Measurements from ENCODE around the gene MCCD1. TPM values are rescaled to one million over a fixed set of nuclear protein-coding genes. Genes with fewer than 3 reads are reported as not detected.
"Not testable (repeated sequence)": the region's sequence is repeated elsewhere in the genome, so short reads cannot be mapped to it uniquely, and the experiment has no call there.

The MCCD1 gene
- total and polyA plus RNA-seq, 4 donors: not detected

- WGBS, 2 donors: 84 to 86% methylated on average over 4 of the region's 4 CpGs
- Histone ChIP-seq H3K27ac (ENCODE audit: low read depth in 1 of 2, low read length in 1 of 2) (no peak overlapping the region), H3K27me3 (ENCODE audit: control insufficient read depth in 3 of 3, insufficient read depth in 3 of 3, low read length in 2 of 3) (peaks cover 0 to 17% (median 4%) of the 10 kb centered on the region in 3 donors), H3K9ac (ENCODE audit: insufficient read depth in 1 of 2, low read length in 2 of 2) (no peak overlapping the region), H3K4me1 (ENCODE audit: control insufficient read depth in 5 of 5, insufficient read depth in 5 of 5, low read length in 5 of 5) (peaks cover 0 to 4% (median 0%) of the 10 kb centered on the region in 5 donors), H3K36me3 (ENCODE audit: control insufficient read depth in 4 of 4, insufficient read depth in 4 of 4, low read length in 4 of 4) (no peaks in the 10 kb centered on the region), H3K4me3 (no peak overlapping the region), H3K9me3 (ENCODE audit: control insufficient read depth in 4 of 4, insufficient read depth in 3 of 4, low read length in 3 of 4) (no peaks in the 10 kb centered on the region)
- TF ChIP-seq CTCF (IDR thresholded peaks at IDR 0.05; ENCODE audit: control extremely low read depth, extremely low read depth): no peak
- ATAC-seq (ENCODE audit: insufficient read depth, low FRiP score) (no peak), DNase-seq (no peak)
Measured at GRCh38 chr6:31489086-31489485, 39.7 kb upstream of the MCCD1 start.

DNA sequence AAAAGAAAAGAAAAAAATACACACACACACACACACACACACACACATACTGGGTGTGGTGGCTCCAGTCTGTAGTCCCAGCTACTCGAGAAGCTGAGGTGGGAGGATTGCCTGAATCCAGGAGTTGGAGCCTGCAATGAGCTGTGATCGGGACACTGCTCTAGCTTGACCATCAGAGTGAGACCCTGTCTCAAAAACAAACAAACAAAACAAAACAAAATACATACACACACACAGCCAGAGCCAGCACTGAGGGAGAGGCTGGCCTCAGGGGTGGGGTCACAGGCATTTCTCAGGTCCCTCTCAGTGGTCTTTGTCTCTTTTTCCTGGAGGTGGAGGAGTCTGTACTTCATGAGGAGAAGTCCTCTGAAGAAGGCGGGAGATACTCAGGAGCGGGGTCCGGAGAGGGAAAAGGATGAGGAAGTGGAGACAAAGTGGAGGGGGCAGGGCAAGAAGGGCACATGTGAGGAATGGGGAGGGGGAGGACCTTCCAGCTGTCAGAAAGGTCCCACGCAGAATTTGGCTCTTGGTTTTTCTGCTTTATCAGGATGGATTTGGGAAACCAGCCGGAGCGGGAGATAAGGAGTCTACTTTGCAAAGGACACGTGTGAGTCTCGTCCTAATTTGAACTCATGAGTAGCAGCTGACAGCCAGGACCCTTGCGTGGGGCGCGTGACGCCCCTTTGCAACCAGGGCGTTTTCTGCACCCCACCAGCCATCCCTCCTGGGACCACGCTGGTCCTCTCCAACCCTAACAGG is 38.5 kb upstream of the MCCD1 start:
- ATAC-seq (ENCODE audit: insufficient read depth, low FRiP score) (no peak), DNase-seq (no peak)
- Histone ChIP-seq H3K9ac (ENCODE audit: insufficient read depth in 1 of 2, low read length in 2 of 2) (no peak overlapping the region), H3K4me3 (no peak overlapping the region), H3K36me3 (ENCODE audit: control insufficient read depth in 4 of 4, insufficient read depth in 4 of 4, low read length in 4 of 4) (no peaks in the 10 kb centered on the region), H3K4me1 (ENCODE audit: control insufficient read depth in 5 of 5, insufficient read depth in 5 of 5, low read length in 5 of 5) (peaks cover 0 to 4% (median 0%) of the 10 kb centered on the region in 5 donors), H3K9me3 (ENCODE audit: control insufficient read depth in 4 of 4, insufficient read depth in 3 of 4, low read length in 3 of 4) (no peaks in the 10 kb centered on the region), H3K27me3 (ENCODE audit: control insufficient read depth in 3 of 3, insufficient read depth in 3 of 3, low read length in 2 of 3) (peaks cover 0 to 27% (median 4%) of the 10 kb centered on the region in 3 donors), H3K27ac (ENCODE audit: low read depth in 1 of 2, low read length in 1 of 2) (no peak overlapping the region)
- 60 to 64% methylated on average over 16 of the region's 16 CpGs for WGBS, 2 donors
- TF ChIP-seq CTCF (IDR thresholded peaks at IDR 0.05; ENCODE audit: control extremely low read depth, extremely low read depth): no peak

DNA sequence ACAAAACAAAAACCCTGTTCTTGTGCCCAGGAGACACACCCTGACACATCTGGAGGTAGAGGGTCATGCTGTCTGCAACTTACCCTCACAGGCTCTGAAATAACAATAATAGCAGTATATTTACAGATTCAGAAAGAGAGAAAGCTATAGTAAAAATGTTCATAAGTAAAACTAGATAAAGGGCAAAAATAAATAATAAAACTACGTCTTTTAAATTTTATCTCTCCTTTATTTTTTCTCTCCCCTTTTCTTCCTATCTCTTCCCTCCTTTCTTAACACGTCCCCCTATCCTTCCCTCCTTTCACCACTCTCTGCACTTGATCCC is 35.2 kb upstream of the MCCD1 start:
- WGBS, 2 donors: 0 to 3% methylated on average over 2 of the region's 2 CpGs
- Histone ChIP-seq H3K4me1 (ENCODE audit: control insufficient read depth in 5 of 5, insufficient read depth in 5 of 5, low read length in 5 of 5) (peaks cover 0 to 11% (median 0%) of the 10 kb centered on the region in 5 donors), H3K27ac (ENCODE audit: low read depth in 1 of 2, low read length in 1 of 2) (peak overlapping the region in 1 of 2 donors; percentile 83), H3K27me3 (ENCODE audit: control insufficient read depth in 3 of 3, insufficient read depth in 3 of 3, low read length in 2 of 3) (peaks cover 0 to 53% (median 14%) of the 10 kb centered on the region in 3 donors)
- H3K9ac ChIP-seq (ENCODE audit: insufficient read depth in 1 of 2, low read length in 2 of 2); H3K9me3 ChIP-seq (ENCODE audit: control insufficient read depth in 4 of 4, insufficient read depth in 3 of 4, low read length in 3 of 4); H3K4me3 ChIP-seq; H3K36me3 ChIP-seq (ENCODE audit: control insufficient read depth in 4 of 4, insufficient read depth in 4 of 4, low read length in 4 of 4); ATAC-seq (ENCODE audit: insufficient read depth, low FRiP score); DNase-seq: not testable (repeated sequence)

- WGBS, 2 donors: 1% methylated on average over 58 of the region's 58 CpGs
- no peaks in the 10 kb centered on the region for H3K36me3 ChIP-seq (ENCODE audit: control insufficient read depth in 4 of 4, insufficient read depth in 4 of 4, low read length in 4 of 4)
- ATAC-seq (ENCODE audit: insufficient read depth, low FRiP score): peak; percentile 75
- no peaks in the 10 kb centered on the region for H3K9me3 ChIP-seq (ENCODE audit: control insufficient read depth in 4 of 4, insufficient read depth in 3 of 4, low read length in 3 of 4)
- peak; percentile 93 for TF ChIP-seq CTCF (IDR thresholded peaks at IDR 0.05; ENCODE audit: control extremely low read depth, extremely low read depth)
- peaks cover 0 to 11% (median 3%) of the 10 kb centered on the region in 5 donors for H3K4me1 ChIP-seq (ENCODE audit: control insufficient read depth in 5 of 5, insufficient read depth in 5 of 5, low read length in 5 of 5)
- peak overlapping the region; percentile 34 for H3K4me3 ChIP-seq
- peak overlapping the region; percentile 2 to 83 for H3K27ac ChIP-seq (ENCODE audit: low read depth in 1 of 2, low read length in 1 of 2)
- DNase-seq: peak; percentile 51 to 69 (median 61)
- H3K9ac ChIP-seq (ENCODE audit: insufficient read depth in 1 of 2, low read length in 2 of 2): peak overlapping the region in 1 of 2 donors; percentile 42
- peaks cover 0 to 55% (median 17%) of the 10 kb centered on the region in 3 donors for H3K27me3 ChIP-seq (ENCODE audit: control insufficient read depth in 3 of 3, insufficient read depth in 3 of 3, low read length in 2 of 3)
Measured at GRCh38 chr6:31493875-31494694, 34.7 kb upstream of the MCCD1 start.

All from lung (tissue), 12 donors.